IMR-90 (cell line): ENCODE results near the gene RAB3GAP2. TPM values are rescaled to one million over a fixed set of nuclear protein-coding genes. Genes with fewer than 3 reads are reported as not detected.

Source experiments
- ATAC-seq: fragments of 200-7000 bp; cut with Tn5 transposase; 2 replicates; pipeline ENCODE4 v1.9.1; 2020; ENCODE audit warnings: low read depth, mild to moderate bottlenecking, moderate library complexity
- BruUV-seq: library from RNA; stranded (reverse); fragments of 400-500 nt; replicated peaks from 2 replicates; lab custom pipeline; 2021; lab: Mats Ljungman, UMichigan
- CTCF ChIA-PET: fragments of 300-600 bp; formaldehyde crosslinking; extraction: SDS; loops from one replicate; lab custom pipeline; 2021; ENCODE audit warnings: antibody characterized with exemption; lab: Yijun Ruan, JAX
- POLR2A ChIA-PET: fragments of 300-600 bp; sonication (Branson Sonifier 250); formaldehyde crosslinking; loops from one replicate; lab custom pipeline; 2022; ENCODE audit warnings: antibody characterized with exemption; ENCODE audit not compliant: unreplicated experiment; lab: Charles Lee
- DNase-seq: peaks from one replicate; pipeline ENCODE4 v3.0.0; 2013
- H2AFZ ChIP-seq: replicated peaks from 2 replicates; pipeline ENCODE3; 2013; ENCODE audit warnings: low read length, mild to moderate bottlenecking; ENCODE audit not compliant: poor library complexity
- H2AK5ac ChIP-seq: 2 replicates; pipeline ENCODE4 v1.6.1; 2013; ENCODE audit warnings: low read depth, low read length, inconsistent platforms
- H2AK9ac ChIP-seq: replicated peaks from 2 replicates; pipeline ENCODE3; 2013; ENCODE audit warnings: mild to moderate bottlenecking, low read depth, low read length, moderate library complexity; ENCODE audit not compliant: poor library complexity
- H2BK120ac ChIP-seq: 2 replicates; pipeline ENCODE4 v1.6.1; 2013; ENCODE audit warnings: low read depth, low read length, inconsistent platforms
- H2BK15ac ChIP-seq: 3 replicates; pipeline ENCODE4 v1.6.1; 2013; ENCODE audit warnings: low read depth, low read length, inconsistent platforms
- H2BK20ac ChIP-seq: 2 replicates; pipeline ENCODE4 v1.6.1; 2013; ENCODE audit warnings: low read depth, mild to moderate bottlenecking, inconsistent platforms, low read length, moderate library complexity
- H2BK5ac ChIP-seq: 2 replicates; pipeline ENCODE4 v1.6.1; 2013; ENCODE audit warnings: mild to moderate bottlenecking, low read depth, low read length, inconsistent platforms; ENCODE audit not compliant: poor library complexity, severe bottlenecking
- H3K14ac ChIP-seq: replicated peaks from 2 replicates; pipeline ENCODE4 v1.6.1; 2013; ENCODE audit warnings: low read depth, low read length, inconsistent platforms
- H3K18ac ChIP-seq: 2 replicates; pipeline ENCODE4 v1.6.1; 2013; ENCODE audit warnings: low read depth, low read length, control low read depth
- H3K23ac ChIP-seq: 2 replicates; pipeline ENCODE4 v1.6.1; 2013; ENCODE audit warnings: low read depth, low read length, inconsistent platforms
- H3K27ac ChIP-seq: 2 replicates; pipeline ENCODE4 v1.5.1; 2013; ENCODE audit warnings: mild to moderate bottlenecking, control low read depth, low read length; ENCODE audit not compliant: insufficient read depth
- H3K27me3 ChIP-seq: 2 replicates; pipeline ENCODE4 v1.6.1; 2013; ENCODE audit warnings: low read length; ENCODE audit not compliant: control insufficient read depth, insufficient read depth
- H3K36me3 ChIP-seq: 2 replicates; pipeline ENCODE4 v1.6.1; 2013; ENCODE audit warnings: low read length, mixed read lengths; ENCODE audit not compliant: control insufficient read depth, insufficient read depth
- H3K4ac ChIP-seq: 2 replicates; pipeline ENCODE4 v1.6.1; 2013; ENCODE audit warnings: low read depth, low read length, inconsistent platforms
- H3K4me1 ChIP-seq: 2 replicates; pipeline ENCODE4 v1.6.1; 2013; ENCODE audit warnings: low read length, mixed read lengths; ENCODE audit not compliant: control insufficient read depth, insufficient read depth
- H3K4me2 ChIP-seq: 2 replicates; pipeline ENCODE4 v1.6.1; 2013; ENCODE audit warnings: low read depth, mild to moderate bottlenecking, control low read depth, low read length, moderate library complexity
- H3K4me3 ChIP-seq: 2 replicates; pipeline ENCODE4 v1.5.1; 2013; ENCODE audit warnings: low read depth, mild to moderate bottlenecking, control low read depth, low read length, moderate library complexity; ENCODE audit not compliant: insufficient read depth
- H3K56ac ChIP-seq: 2 replicates; pipeline ENCODE4 v1.6.1; 2013; ENCODE audit warnings: low read length, inconsistent platforms; ENCODE audit not compliant: insufficient read depth; ENCODE audit errors: extremely low read depth
- H3K79me1 ChIP-seq, 2 experiments: 2 replicates each; pipeline ENCODE4 v1.6.1; 2013; ENCODE audit warnings: low read length in 2 of 2, inconsistent platforms in 1 of 2, low read depth in 1 of 2
- H3K9ac ChIP-seq: 2 replicates; pipeline ENCODE4 v1.6.1; 2013; ENCODE audit warnings: low read depth, low read length, control low read depth
- H3K9me1 ChIP-seq: 2 replicates; pipeline ENCODE4 v1.6.1; 2013; ENCODE audit warnings: low read length, inconsistent platforms; ENCODE audit not compliant: insufficient read depth
- H3K9me3 ChIP-seq: 2 replicates; pipeline ENCODE4 v1.6.1; 2013; ENCODE audit warnings: low read length; ENCODE audit not compliant: control insufficient read depth, insufficient read depth
- H4K20me1 ChIP-seq: 2 replicates; pipeline ENCODE4 v1.6.1; 2013; ENCODE audit warnings: low read length, inconsistent platforms; ENCODE audit not compliant: insufficient read depth
- H4K5ac ChIP-seq: 2 replicates; pipeline ENCODE4 v1.6.1; 2013; ENCODE audit warnings: mild to moderate bottlenecking, low read depth, low read length, control low read depth
- H4K8ac ChIP-seq, 2 experiments: 2 replicates each; pipeline ENCODE4 v1.6.1; 2013; ENCODE audit warnings: low read depth in 2 of 2, low read length in 2 of 2, control low read depth in 1 of 2, inconsistent platforms in 1 of 2
- H4K91ac ChIP-seq: 2 replicates; pipeline ENCODE4 v1.6.1; 2013; ENCODE audit warnings: low read depth, low read length, inconsistent platforms; ENCODE audit not compliant: insufficient read depth
- CEBPB ChIP-seq: IDR thresholded peaks from 2 replicates; pipeline ENCODE4 v1.6.1; 2012; ENCODE audit warnings: low read depth, low read length, improper control_type of control experiment
- MAZ ChIP-seq: IDR thresholded peaks from 2 replicates; pipeline ENCODE4 v1.6.1; 2012; ENCODE audit warnings: low read depth, mild to moderate bottlenecking, low read length, improper control_type of control experiment, moderate library complexity, borderline replicate concordance
- RCOR1 ChIP-seq: IDR thresholded peaks from 2 replicates; pipeline ENCODE4 v1.6.1; 2012; ENCODE audit warnings: mild to moderate bottlenecking, low read length, improper control_type of control experiment; ENCODE audit not compliant: insufficient replicate concordance
- RFX5 ChIP-seq: IDR thresholded peaks from 2 replicates; pipeline ENCODE4 v1.8.0; 2012; ENCODE audit warnings: low read depth, mild to moderate bottlenecking, low read length, moderate library complexity
- dilution Hi-C: fragments of 300-500 bp; cut with HindIII; formaldehyde crosslinking; loops from one replicate; pipeline ENCODE4 v1.14.3; 2018; ENCODE audit warnings: low sequenced_read_pairs; ENCODE audit not compliant: unreplicated experiment
- in situ Hi-C: fragments of 300-500 bp; cut with MboI; formaldehyde crosslinking; loops from 3 replicates; pipeline ENCODE4 v1.14.3; 2019; ENCODE audit warnings: low sequenced_read_pairs, inconsistent platforms, mixed read lengths
- intact Hi-C: fragments of 100-400 bp; cut with micrococcal nuclease; formaldehyde crosslinking; loops from 2 replicates; pipeline ENCODE4 v1.10.0; 2022
- polyA plus RNA-seq, 3 experiments: library from polyadenylated mRNA; depleted of rRNA; stranded (reverse); fragments of >200 nt; gene quantifications; 2 replicates each; pipeline ENCODE4 v1.2.3, GENCODE V29; 2012; ENCODE audit warnings: low replicate concordance in 1 of 3
- total RNA-seq: library from RNA; depleted of rRNA; stranded (reverse); fragments of >200 nt; gene quantifications from 2 replicates; pipeline ENCODE4 v1.2.3, GENCODE V29; 2012

RAB3GAP2 gene
- total and polyA plus RNA-seq, 2 of the 4 experiments (the other 2 are of a cell fraction) = 12.3 to 37.8 TPM

DNA sequence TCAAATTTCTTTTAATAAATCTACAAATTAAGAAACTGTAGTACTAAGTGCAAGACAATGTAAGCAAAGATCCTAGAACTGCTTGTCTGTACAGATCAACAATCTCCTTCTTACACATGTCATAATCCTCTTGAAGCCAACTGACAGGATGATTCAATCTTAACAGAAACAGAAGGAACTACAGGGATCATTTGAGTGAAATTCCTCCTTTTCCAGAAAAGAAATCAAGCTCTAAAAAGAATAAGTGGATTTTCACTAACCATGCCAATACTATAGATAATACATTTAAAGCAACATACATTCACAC, 53.2 kb downstream of the RAB3GAP2 start:
- no peaks in the 10 kb centered on the region for H3K9me3 ChIP-seq
- H4K8ac ChIP-seq = no peak overlapping the region
- no peak overlapping the region for H3K27ac ChIP-seq
- no peak overlapping the region for H2AK5ac ChIP-seq
- no peak overlapping the region for H2BK15ac ChIP-seq
- in situ Hi-C loops = no loop called here
- H4K20me1 ChIP-seq = peaks cover 18% of the 10 kb centered on the region
- H3K56ac ChIP-seq = no peak overlapping the region
- H3K4me3 ChIP-seq = no peak overlapping the region
- 0 out of 2 replicates have a peak, but pooled peaks cover 2% of the 10 kb centered on the region for H3K4me1 ChIP-seq
- ChIA-PET POLR2A (no interaction called here), CTCF (interaction anchor here (0.5 to 1.4 kb wide), 5 partner anchors 9 to 557 kb away, joined by 3 to 6 read pairs (median 5); no protein-coding TSS in a partner anchor)
- no peak overlapping the region for H2BK20ac ChIP-seq
- no peak for TF ChIP-seq MAZ
- no peak for TF ChIP-seq RCOR1
- TF ChIP-seq CEBPB = no peak
- TF ChIP-seq RFX5 = no peak
- peaks cover 2% of the 10 kb centered on the region; the same call in 1 of the 2 replicates for H3K9me1 ChIP-seq
- intact Hi-C loops = loop anchor here (2.0 to 10.0 kb wide), 2 partner anchors 306 to 558 kb away; partner anchors contain the start of gene MARK1
- no peak overlapping the region for H4K5ac ChIP-seq
- no peak overlapping the region for H2BK120ac ChIP-seq
- dilution Hi-C loops = no loop called here
- no peak overlapping the region for H3K23ac ChIP-seq
- peak; percentile 58 for ATAC-seq
- DNase-seq = peak; percentile 22
- no peak overlapping the region for H4K91ac ChIP-seq
- H3K79me1 ChIP-seq = peaks cover 13 to 36% of the 10 kb centered on the region in 2 experiments
- H3K36me3 ChIP-seq = 0 out of 2 replicates have a peak, but pooled peaks cover 2% of the 10 kb centered on the region
- no peaks in the 10 kb centered on the region for H3K27me3 ChIP-seq
- H3K4ac ChIP-seq = no peak overlapping the region
- H2AK9ac ChIP-seq = no peak overlapping the region
- H3K14ac ChIP-seq = no peak overlapping the region
- no peak overlapping the region for H2AFZ ChIP-seq
- H3K4me2 ChIP-seq = no peak overlapping the region
- H3K9ac ChIP-seq = no peak overlapping the region
- no peak overlapping the region for H3K18ac ChIP-seq
- no peak overlapping the region for H2BK5ac ChIP-seq
- no TSS peak for BruUV-seq
